GM19238 (cell line): Measurements from ENCODE around the gene EGLN3.
"Not testable (repeated sequence)": the region's sequence is repeated elsewhere in the genome, so short reads cannot be mapped to it uniquely, and the experiment has no call there.

Experiments
- DNase-seq: peaks from one replicate; pipeline ENCODE4 v3.0.0; 2011; ENCODE audit warnings: low spot score; ENCODE audit not compliant: insufficient read length

The EGLN3 gene

DNA sequence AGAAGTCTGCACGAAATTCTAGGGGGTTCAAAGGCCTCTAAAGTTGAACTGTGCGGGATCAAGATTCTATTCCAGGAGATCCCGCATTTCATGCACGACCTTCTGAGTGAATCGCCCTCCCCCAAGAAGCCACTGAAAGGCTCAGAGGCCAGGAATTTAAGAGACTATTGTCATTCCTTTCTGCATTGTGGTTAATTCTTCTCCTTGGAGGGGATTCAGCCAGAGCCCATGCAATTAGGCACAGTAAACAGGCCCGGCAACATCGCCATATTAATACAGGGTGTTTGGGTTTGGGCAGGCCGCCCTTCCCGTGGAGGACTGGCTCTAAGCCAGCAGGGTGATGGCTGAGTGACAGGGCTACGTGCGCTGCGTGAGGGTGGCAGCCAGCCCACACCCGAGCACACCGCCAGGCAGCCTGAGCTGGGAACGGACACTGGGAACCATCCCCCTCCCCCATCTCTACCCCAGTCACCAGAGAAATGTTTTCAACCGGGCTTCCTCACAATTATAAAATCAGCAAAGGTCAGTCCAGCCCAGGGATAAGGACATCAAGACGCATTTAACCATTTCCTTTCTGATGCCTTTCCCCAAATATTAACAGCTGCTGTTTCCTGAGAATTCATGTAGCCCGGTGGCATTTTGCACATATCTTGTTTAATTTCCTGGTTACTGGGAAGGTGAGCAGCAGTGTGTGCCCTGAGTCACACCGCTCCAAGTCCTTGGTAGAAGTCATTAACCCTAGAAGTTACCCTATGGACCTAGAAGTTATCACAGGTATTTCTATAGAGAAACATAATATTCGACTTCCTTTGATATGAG lies 12.5 kb downstream of the EGLN3 start:
- no peak for DNase-seq

DNA sequence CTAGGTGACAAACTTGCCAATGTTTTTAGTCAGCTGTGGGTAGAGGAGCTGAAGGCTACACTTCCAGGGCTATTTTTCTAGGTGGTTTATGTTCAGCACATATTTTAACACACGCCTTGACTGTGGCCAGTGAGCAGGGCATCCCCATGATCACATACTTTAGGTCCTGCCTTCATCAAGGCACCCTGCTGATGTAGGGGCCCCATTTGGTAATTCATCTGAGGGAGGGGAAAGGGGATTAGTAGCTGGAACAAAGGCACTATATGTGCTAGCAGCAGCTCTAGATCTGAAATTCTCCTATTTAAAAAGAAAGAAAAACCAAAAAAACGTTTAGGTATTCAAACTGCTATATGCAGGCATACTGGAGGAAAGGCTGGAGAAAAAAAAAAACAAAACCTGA lies 14.5 kb downstream of the EGLN3 start:
- no peak for DNase-seq

DNA sequence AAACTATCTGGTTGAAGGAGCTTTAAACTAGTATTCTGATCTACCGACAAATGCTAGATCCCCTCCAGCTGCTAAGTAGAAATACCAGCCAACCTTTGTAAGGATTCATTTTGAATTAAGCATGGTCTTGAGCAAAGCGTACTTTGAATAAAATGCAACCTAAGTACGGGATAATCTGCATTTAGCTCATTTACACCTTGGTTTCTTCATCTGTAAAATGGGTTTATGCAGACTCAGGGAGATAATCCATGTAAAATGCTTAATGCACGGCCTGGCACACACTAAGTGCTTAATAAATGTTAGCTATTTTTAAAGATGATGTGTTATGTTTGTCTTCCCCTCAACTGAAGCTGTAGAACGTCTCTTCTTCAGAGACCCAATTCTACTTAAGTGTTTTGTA lies 15.9 kb downstream of the EGLN3 start:
- DNase-seq: no peak

DNA sequence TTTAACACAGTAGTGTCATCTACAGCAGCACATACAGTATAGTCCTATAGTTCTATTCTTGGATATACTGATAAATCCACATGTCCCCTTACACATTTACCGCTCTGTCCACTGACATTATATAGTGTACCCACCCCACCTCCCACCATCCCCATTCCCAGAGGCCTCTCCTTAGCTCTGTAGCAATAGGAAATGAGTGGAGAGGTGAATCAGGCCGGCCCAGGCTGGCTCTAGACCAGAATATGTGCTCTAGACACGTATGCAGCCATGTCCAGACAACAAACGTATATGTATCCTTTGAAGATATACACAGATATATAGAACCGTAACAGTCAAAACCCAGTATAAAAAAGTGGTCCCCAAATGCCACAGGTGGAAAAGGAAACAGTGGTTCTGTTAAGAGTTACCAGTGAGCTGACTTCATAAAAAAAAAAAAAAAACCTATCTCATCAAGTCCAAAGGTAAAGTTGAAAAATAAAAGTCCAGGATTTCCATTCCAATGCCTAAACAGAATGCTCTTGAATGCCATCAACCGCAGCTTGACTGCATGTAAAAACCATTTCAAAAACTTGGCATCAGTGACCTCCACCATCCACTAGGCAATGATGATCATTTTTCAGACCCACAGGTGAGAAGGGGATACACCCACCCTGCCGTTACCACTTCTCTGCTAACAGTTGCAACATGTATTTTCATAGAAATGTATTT lies 16.7 kb downstream of the EGLN3 start:
- DNase-seq: no peak

DNA sequence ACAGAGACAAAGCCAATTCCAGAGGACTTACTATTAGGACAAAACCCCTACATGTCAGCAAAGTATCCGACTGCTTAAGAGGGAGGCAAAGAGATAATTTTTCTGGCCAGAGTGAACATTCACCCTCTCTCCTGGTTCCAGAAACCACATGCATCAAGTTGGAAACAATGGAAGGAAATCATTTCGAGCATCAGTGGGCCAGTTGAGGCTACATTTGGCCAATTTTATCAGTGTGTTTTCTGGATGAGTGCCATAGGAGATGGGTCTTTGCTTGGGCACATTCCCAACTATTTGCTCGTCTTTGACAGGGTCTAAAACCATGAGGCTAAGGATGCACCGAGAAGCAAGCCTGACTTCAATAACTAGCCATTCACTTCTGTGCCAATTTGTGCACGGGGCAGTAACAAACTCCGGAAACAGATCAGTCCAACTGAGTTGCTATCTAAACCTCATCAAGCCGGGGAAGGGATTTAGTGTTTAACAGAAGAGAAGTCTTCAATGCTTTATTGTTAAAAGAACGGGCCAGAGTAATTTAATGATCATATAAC lies 17.4 kb downstream of the EGLN3 start:
- no peak for DNase-seq

DNA sequence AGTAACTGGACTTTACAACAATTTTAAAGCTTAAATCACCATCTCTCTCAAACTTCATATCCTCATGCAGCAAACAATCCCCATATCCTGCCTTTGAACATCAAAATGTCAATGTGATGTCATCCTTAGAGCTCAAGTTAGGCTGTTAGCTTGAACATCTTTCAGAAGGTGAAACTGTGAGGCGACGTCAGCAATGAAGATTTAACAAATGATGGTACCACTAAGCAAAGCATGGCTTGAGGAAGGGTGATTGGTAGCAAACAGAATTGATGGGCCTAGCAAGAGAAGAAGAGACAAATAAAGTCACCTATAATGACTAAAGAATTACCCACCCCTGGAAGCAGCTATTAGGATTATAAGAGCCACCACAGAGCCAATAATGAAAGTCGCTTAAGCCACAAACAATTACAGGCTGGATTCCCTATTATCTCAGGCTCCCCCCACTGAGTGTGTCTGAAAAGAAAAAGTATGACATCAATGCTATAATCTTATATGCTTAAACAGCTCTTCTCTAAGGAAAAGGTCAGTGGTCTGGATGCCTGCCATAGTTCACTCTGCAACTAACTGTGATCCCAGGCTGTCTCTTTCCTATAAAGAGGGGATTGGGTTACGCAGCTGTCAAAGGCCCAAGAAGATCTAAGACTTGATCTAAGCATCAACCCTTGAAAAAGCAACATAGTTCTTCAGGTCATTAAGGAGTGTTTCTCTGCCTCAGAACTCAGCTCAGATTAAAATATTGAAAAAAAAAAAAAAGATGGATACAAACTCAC lies 18.1 kb downstream of the EGLN3 start:
- DNase-seq: no peak

DNA sequence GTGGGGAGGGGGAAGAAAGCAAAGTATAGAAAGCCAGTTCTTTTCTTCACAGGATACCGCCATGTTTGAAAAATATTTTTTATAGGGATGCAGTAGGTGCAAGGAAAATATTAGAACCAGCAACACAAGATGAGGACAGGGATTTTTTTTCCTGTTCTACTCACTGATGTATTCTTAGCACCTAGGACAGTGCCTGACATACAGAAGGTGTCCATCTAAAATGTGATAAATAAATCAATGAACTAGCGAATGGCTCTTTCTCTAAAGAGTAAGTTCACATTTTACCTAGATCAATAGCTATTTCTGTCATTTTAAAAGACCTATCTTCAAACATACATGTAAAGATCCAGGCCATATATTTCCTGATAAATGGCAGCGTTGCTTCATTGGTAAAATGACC lies 18.8 kb downstream of the EGLN3 start:
- no peak for DNase-seq

DNA sequence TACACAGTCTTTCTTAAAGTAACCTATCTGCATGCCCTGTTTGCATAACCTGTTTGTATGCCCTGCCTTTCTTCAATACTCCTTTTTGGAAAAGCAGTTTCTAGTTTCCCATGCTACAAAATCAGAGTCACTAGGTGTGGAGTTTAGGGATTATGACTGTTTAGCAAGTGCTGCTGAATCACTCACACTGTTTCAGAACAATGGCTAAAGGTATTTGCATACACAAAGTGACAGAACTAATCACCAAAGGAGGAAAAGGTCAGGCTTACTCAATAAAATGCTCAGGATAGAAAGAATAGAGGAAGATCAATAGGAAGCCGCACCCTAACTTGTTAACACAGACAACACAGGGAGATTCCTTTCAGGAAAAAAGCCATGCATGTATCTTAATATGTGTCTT lies 19.4 kb downstream of the EGLN3 start:
- no peak for DNase-seq

DNA sequence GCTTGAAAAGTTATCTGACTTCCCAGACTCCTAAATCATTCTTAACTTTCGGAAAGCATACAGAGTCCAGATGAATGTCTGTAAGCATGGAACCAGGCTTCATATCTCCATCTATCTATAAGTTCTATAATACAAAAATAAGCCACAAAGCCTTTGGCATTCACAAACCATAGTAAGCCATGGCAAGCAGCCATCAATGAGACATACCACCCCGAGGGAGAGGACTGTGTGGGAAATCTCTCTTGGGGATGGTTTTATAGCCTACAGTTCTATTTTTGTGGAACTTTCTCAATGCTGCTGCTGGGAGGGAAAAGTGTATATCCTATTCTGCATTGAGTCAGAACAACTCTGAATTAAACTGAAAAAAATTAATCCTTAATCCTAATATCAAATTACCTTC lies 20.4 kb downstream of the EGLN3 start:
- DNase-seq: no peak

DNA sequence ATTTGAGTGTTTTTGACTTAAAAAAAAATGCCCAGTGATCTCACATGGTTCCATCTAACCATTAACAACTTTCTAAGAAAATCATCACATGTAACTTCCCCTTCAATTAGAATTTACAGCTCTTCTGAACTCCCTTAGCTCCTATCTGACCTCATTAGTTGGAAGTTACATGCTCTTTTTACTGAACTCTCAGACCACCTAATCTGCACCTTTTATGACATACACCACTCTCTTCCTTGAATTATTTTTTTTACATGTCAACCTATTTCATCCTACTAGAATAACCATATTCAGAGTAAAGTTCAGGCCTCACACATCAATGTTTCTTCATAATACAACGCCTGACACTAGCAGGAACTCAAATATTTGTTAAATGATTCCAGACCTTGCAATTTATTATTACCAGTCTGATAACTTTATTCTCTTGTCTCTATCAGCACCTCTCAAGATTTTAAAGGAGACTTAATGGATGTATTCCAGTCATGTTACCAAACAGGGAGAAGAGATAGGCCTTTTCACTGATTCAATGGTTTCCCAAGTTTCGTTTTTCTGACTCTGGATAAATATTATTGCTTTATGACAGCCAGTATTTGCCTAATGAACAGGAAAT lies 21.0 kb downstream of the EGLN3 start:
- DNase-seq: no peak

DNA sequence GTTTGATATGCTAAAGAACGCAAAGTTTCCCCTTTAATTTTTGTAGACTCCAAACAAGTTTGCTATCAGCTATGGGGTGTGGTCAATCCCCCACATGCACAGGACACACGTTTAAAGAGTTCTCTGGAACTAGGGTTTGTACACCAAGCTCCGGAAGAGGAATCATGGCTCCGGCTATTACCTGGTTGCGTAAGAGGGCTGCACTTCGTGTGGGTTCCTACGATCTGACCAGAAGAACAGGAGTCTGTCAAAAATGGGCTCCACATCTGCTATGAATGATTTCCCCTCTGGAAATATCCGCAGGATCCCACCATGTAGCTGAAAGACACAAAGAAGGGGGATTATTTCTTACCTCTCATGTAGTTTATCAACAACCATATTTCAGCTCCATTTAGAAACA lies 22.0 kb downstream of the EGLN3 start:
- DNase-seq: no peak

DNA sequence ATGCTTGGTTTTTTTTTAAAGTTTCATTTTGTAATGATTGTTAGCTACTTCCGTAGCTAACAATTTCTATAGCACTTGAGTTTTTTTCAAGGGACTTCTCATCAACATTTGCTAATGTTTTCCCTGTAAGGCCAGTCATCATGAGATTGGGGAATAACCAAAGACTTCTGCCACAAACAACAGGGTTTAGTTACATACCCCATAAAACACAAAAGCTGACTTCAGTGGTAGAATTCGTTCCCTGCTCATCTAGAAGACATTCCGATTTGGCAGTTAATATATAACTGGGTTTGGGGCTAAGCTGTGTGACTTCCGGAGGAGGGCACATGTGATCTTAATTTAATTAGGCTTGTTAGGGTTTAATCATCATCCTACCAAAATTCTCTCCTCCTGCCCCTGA lies 22.9 kb downstream of the EGLN3 start:
- DNase-seq: no peak

DNA sequence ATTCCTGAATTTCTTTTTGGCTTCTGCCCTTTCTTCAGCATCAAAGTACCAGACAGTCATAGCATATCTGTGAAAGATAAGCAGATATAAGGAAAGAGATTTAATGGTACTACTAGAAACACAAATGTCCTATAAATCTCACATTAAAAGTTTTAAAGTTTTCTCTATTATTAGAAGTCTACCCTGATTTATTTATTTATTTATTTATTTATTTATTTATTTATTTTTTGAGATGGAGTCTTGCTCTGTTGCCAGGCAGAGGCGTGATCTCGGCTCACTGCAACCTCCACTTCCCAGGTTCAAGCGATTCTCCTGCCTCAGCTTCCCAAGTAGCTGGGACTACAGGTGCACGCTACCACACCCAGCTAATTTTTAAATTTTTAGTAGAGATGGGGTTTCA lies 23.9 kb downstream of the EGLN3 start:
- not testable (repeated sequence) for DNase-seq

DNA sequence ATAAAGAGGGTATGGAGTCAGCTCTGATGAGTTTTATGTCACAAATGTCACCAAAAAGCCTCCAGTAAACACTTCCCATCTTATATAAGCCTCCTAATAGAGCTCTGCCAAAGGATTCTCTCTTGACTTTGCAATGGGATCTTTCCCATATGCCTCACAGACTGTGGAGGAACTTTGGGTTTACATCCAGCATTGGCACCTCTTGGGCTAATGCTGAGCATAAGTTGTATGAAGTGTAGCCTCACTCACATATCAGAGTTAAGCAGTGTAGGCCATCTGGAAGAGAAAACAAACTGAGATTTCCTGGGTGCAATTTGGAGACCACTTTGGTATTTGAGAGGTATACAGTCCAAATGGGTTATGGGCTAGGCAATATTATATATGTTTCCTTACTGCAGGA lies 24.9 kb downstream of the EGLN3 start:
- DNase-seq: no peak

DNA sequence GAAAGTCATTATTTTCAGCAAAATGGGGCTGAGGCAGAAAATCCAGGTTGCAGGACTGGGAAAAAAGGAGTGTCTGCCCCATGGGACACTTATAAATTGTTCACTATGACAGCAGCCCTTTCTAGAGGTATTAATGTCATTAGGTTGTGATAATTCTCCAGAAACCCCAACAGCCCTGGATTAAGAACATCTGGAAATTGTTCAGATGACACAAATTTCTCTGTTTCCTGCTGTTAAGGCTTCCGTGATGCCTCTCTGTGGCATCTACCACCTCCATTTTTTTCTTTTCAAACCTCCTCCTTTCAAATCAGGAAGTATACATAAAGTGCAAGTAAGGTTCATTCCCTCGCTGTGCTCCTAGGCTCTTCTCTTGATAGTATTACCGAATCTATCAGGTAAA lies 25.6 kb downstream of the EGLN3 start:
- DNase-seq: no peak

DNA sequence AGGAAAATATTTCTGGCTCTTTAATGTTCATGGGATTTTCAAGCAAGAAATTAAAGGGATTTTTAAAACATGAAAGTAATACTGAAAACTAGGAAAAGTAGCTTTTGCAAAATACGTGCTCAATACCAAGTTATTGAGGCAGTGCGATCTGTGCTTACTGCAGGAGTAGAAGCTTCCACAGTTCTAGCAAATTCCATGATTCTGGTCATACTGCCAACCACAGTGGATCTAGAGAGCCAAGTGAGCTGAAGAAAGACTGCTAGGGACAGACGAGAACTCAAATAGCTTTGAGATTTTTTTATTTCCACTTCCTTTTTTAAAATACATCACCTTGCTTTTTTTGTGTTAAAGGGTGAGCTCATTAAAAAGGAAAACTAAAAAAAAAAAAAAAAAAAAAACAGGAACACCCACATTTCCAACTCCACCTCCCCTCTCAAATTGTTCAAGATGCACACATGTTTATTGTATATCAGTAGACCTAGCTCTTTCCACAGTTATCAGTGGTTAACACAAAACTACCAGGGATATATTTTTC lies 26.2 kb downstream of the EGLN3 start:
- DNase-seq: no peak

DNA sequence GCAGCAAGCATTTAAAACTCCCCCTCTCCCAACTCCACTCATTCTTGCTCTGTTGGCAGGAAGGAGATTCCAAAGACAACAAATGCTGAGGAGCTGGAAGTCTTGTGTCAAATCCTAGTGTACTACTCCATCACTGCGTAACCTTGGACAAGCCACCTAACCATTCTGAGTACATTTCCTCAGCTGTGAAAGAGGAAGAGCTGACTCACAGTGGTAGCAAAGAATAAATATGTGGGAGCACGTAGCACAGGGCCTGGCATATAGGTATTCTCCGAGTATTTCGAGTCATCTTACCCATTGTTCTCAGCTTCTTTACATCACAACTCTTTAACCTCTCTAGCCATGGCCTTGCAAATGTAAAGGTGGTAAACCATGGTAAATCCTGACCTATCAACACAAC lies 28.7 kb downstream of the EGLN3 start:
- no peak for DNase-seq

DNA sequence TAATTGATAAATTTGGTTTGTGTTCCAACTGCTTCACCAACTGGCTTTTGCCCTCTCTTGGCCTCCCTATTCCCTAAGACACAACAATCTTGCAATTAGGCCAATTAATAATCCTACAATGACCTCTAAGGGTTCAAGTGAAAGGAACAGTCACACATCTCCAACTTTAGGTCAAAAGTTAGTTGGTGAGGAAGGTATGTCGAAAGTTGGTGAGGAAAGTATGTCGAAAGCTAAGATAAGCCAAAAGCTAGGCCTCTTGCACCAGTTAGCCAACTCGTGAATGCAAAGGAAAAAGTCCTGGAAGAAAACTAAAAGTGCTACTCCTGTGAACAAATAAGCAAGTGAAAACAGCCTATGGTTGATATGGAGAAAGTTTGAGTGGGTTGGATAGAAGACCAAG lies 32.6 kb downstream of the EGLN3 start:
- DNase-seq: no peak

DNA sequence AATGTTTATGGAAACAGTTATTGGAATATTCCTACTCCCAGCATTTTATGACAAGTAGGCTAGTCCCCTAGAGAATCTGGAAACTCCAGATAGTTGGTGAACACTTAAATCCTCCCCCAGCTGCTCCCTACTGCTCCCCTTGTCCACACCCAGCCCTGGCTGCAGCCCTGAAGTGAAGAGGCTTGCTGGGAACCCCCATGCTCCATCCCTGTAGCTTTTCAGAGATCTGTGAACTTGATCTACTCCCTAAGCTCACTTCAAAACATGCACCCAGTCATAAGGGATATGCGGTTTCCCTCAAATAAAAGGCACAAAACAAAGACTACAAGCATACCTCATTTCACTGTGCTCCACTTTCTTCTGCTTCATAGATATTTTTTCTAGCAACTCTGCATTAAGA lies 33.2 kb downstream of the EGLN3 start:
- DNase-seq: no peak

DNA sequence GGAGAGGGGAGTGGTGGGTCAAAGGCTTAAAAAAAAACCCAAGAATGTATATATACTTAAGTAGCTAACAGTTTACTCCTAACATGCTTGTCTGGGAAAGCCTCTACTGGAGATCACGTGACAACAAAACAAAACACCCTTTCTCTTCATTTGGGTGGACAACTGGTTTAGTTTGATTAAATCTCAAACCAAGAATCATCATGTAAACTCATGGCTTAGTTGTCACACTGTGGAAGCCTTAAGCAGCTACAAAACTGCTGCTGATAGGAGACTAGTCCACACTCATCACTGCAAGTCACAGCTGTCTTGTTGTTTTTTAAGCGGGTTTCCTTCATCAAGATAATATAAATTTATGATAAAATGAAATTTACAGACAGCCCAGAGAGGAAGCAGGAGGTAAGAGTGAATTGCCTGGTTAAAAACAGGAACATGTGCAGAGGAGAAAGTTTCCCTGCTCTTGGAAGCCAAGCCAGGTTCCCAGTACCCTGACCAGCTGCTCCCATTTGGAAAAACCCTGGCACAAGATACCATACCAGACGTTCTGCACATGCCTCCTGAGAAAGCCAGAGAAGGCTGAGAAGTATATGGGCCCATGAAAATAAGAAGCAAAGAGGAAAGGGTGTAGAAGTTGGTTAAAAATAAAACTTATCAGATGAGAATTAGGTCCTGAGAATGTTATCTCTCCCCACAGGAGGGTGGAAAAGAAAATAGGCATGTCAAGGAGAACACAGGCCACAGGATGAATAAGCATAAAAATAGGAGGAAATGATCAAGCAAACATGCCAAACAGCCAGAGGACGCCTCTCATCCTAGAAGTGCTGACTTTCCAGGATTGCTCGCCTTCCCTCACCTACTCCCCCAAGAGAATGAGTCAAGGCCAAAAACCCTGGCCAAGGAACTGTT lies 34.0 kb downstream of the EGLN3 start:
- no peak for DNase-seq
